HG02981 (cell line): ENCODE measurements around the gene NRAP.
"Not testable (repeated sequence)": the region's sequence is repeated elsewhere in the genome, so short reads cannot be mapped to it uniquely, and the experiment has no call there.

ENCODE experiments used
- ATAC-seq: cut with Tn5 transposase; IDR thresholded peaks from one replicate; pipeline ENCODE4 v1.9.1; 2021; ENCODE audit warnings: mild to moderate bottlenecking, moderate library complexity; ENCODE audit not compliant: unreplicated experiment

NRAP gene

GRCh38 chr10:113681533-113682470, 18.0 kb upstream of the NRAP start:
- ATAC-seq: peak; percentile 59

- ATAC-seq: peak; percentile 19
These were observed 16.6 kb upstream of the NRAP start for GRCh38 chr10:113680190-113681111.

- peak; percentile 67 for ATAC-seq
These were observed 15.8 kb upstream of the NRAP start, which contains the start of gene CASP7 for GRCh38 chr10:113679463-113680189. TSS of gene CASP7 (plus strand) at chr10:113679912. CDS start at chr10:113697494, 17,582 bp downstream.

GRCh38 chr10:113666682-113667252, 2.9 kb upstream of the NRAP start:
- ATAC-seq: peak; percentile 88

- ATAC-seq: no peak
These were observed 2.0 kb upstream of the NRAP start for GRCh38 chr10:113665806-113666354.

GRCh38 chr10:113665352-113665751, 1.5 kb upstream of the NRAP start:
- ATAC-seq: no peak

- ATAC-seq: no peak
These were observed 699 bp downstream of the NRAP start for GRCh38 chr10:113663142-113663541.

- no peak for ATAC-seq
These were observed 2.5 kb downstream of the NRAP start for GRCh38 chr10:113661332-113661731.

- no peak for ATAC-seq
These were observed 6.3 kb downstream of the NRAP start for GRCh38 chr10:113657544-113657943.

- ATAC-seq: no peak
These were observed 6.9 kb downstream of the NRAP start for GRCh38 chr10:113656896-113657295.

GRCh38 chr10:113652456-113652855, 11.4 kb downstream of the NRAP start:
- ATAC-seq: not testable (repeated sequence)

- ATAC-seq: no peak
These were observed 11.9 kb downstream of the NRAP start for GRCh38 chr10:113651898-113652297.

- ATAC-seq: no peak
These were observed 12.8 kb downstream of the NRAP start for GRCh38 chr10:113651021-113651420.

- ATAC-seq: no peak
These were observed 13.7 kb downstream of the NRAP start for GRCh38 chr10:113650172-113650571.

GRCh38 chr10:113648478-113648877, 15.4 kb downstream of the NRAP start:
- no peak for ATAC-seq

GRCh38 chr10:113647812-113648211, 16.0 kb downstream of the NRAP start:
- ATAC-seq: no peak

- no peak for ATAC-seq
These were observed 17.3 kb downstream of the NRAP start for GRCh38 chr10:113646336-113647201.

- ATAC-seq: no peak
These were observed 19.4 kb downstream of the NRAP start for GRCh38 chr10:113644185-113645120.
